CD4-positive, alpha-beta memory T cell (primary cell): ENCODE data around the gene PLVAP. TPM values are rescaled to one million over a fixed set of nuclear protein-coding genes. Genes with fewer than 3 reads are reported as not detected.

Experiments used
- CTCF ChIA-PET: fragments of 350-600 bp; sonication (Branson Sonifier 250); formaldehyde crosslinking; loops from one replicate; lab custom pipeline; 2021; ENCODE audit warnings: inconsistent platforms; ENCODE audit not compliant: partially characterized antibody; lab: Charles Lee
- POLR2A ChIA-PET: fragments of 350-600 bp; sonication (Branson Sonifier 250); formaldehyde crosslinking; loops from one replicate; lab custom pipeline; 2021; ENCODE audit not compliant: partially characterized antibody; lab: Charles Lee
- DNase-seq, 5 donors: peaks; one replicate each; pipeline versions ENCODE4 v3.0.0 to v3.0.0-alpha.2; 2020 to 2022; ENCODE audit warnings: mixed read lengths in 1 of 5
- H3K27ac ChIP-seq: one replicate; pipeline ENCODE4 v1.7.0; 2013; ENCODE audit warnings: low read depth, low read length
- H3K27me3 ChIP-seq: 2 replicates; pipeline ENCODE4 v1.7.0; 2013; ENCODE audit warnings: mild to moderate bottlenecking, low read length, moderate library complexity; ENCODE audit not compliant: insufficient read depth
- H3K36me3 ChIP-seq: 2 replicates; pipeline ENCODE4 v1.7.0; 2013; ENCODE audit warnings: mild to moderate bottlenecking, low read length, moderate library complexity; ENCODE audit not compliant: insufficient read depth
- H3K4me1 ChIP-seq: 2 replicates; pipeline ENCODE4 v1.7.0; 2013; ENCODE audit warnings: mild to moderate bottlenecking, low read length, moderate library complexity; ENCODE audit not compliant: insufficient read depth
- H3K4me3 ChIP-seq, 2 donors: one replicate each; pipeline ENCODE4 v1.7.0; 2013; ENCODE audit warnings: low read length in 2 of 2, mild to moderate bottlenecking in 1 of 2
- H3K9me3 ChIP-seq, 2 donors: one replicate each; pipeline ENCODE4 v1.7.0; 2013; ENCODE audit warnings: low read length in 2 of 2, control low read depth in 1 of 2; ENCODE audit not compliant: control insufficient read depth in 1 of 2
- H3K27ac Mint-ChIP-seq, 7 donors: one replicate each; pipeline ENCODE4 v1.8.0; 2020 to 2021; ENCODE audit warnings: mixed read lengths in 7 of 7, mild to moderate bottlenecking in 6 of 7, inconsistent platforms in 3 of 7, moderate library complexity in 3 of 7
- H3K27me3 Mint-ChIP-seq, 2 donors: one replicate each; pipeline ENCODE4 v1.8.0; 2020 to 2021; ENCODE audit warnings: mixed read lengths in 2 of 2
- H3K36me3 Mint-ChIP-seq, 2 donors: one replicate each; pipeline ENCODE4 v1.8.0; 2020 to 2021; ENCODE audit warnings: mixed read lengths in 2 of 2, inconsistent platforms in 1 of 2, mild to moderate bottlenecking in 1 of 2
- H3K4me1 Mint-ChIP-seq, 4 donors: one replicate each; pipeline ENCODE4 v1.8.0; 2020 to 2021; ENCODE audit warnings: mixed read lengths in 4 of 4, mild to moderate bottlenecking in 1 of 4
- H3K4me3 Mint-ChIP-seq, 8 donors: one replicate each; pipeline ENCODE4 v1.8.0; 2020 to 2021; ENCODE audit warnings: mixed read lengths in 8 of 8, mild to moderate bottlenecking in 7 of 8, moderate library complexity in 6 of 8, inconsistent platforms in 3 of 8
- H3K9me3 Mint-ChIP-seq, 8 donors: one replicate each; pipeline ENCODE4 v1.8.0; 2020 to 2021; ENCODE audit warnings: mixed read lengths in 8 of 8, mild to moderate bottlenecking in 5 of 8, inconsistent platforms in 3 of 8, moderate library complexity in 1 of 8
- intact Hi-C: fragments of 100-400 bp; cut with micrococcal nuclease; formaldehyde crosslinking; loops from one replicate; pipeline ENCODE4 v1.15.1; 2023
- polyA plus RNA-seq, 2 donors: library from polyadenylated mRNA; unstranded; fragments of 300-500 nt; fragmentation: Illumina TruSeq; gene quantifications; one replicate each; pipeline ENCODE4 v1.2.3, GENCODE V29; 2021
- total RNA-seq, 2 experiments: library from RNA; stranded (reverse); gene quantifications; one replicate each; pipeline ENCODE4 v1.2.3, GENCODE V29; 2021

Gene PLVAP
- total and polyA plus RNA-seq, 4 experiments from 2014 or later = 0.23 TPM; not detected in 3

GRCh38 chr19:17347361-17347760 is 29.8 kb downstream of the PLVAP start:
- CTCF ChIA-PET = interaction anchor here (0.7 to 4.0 kb wide), 6 partner anchors 12 to 118 kb away, joined by 4 to 24 read pairs (median 10); partner anchors contain the start of genes ANO8 and MVB12A
- DNase-seq = no peak

GRCh38 chr19:17346109-17346671 is 31.0 kb downstream of the PLVAP start:
- peak in 4 of 5 donors; percentile 66 to 71 (median 68) for DNase-seq
- Histone ChIP-seq H3K27me3 (no peaks in the 10 kb centered on the region), H3K9me3 (no peaks in the 10 kb centered on the region), H3K4me3 (no peak overlapping the region), H3K4me1 (no peaks in the 10 kb centered on the region), H3K27ac (no peak overlapping the region), H3K36me3 (no peaks in the 10 kb centered on the region)
- peaks cover 5 to 7% (median 6%) of the 10 kb centered on the region in 4 donors for H3K4me1 Mint-ChIP-seq
- H3K9me3 Mint-ChIP-seq = no peaks in the 10 kb centered on the region
- peak overlapping the region in 1 of 7 donors; percentile 46 for H3K27ac Mint-ChIP-seq
- H3K4me3 Mint-ChIP-seq = peak overlapping the region in 1 of 8 donors; percentile 29
- CTCF ChIA-PET = interaction anchor here (0.7 to 4.0 kb wide), 16 partner anchors 10 to 119 kb away, joined by 3 to 24 read pairs (median 4); partner anchors contain the start of genes ANO8 and DDA1
- H3K36me3 Mint-ChIP-seq = no peaks in the 10 kb centered on the region
- intact Hi-C loops = loop anchor here (1.0 kb wide), 3 partner anchors 9 to 54 kb away; partner anchors contain the start of gene GTPBP3
- peaks cover 10 to 11% of the 10 kb centered on the region in 2 donors for H3K27me3 Mint-ChIP-seq
- POLR2A ChIA-PET = interaction anchor here (1.0 kb wide), 1 partner anchor 11 kb away, joined by 4 read pairs; no protein-coding TSS in a partner anchor

More at GRCh38 chr19:17347361-17347760, 29.8 kb downstream of the PLVAP start:
- POLR2A ChIA-PET = no interaction called here
- intact Hi-C loops = no loop called here
- no peak overlapping the region for H3K4me3 ChIP-seq
- H3K27me3 ChIP-seq = no peaks in the 10 kb centered on the region
- H3K27ac ChIP-seq = no peak overlapping the region
- no peaks in the 10 kb centered on the region for H3K9me3 ChIP-seq
- no peaks in the 10 kb centered on the region for H3K36me3 ChIP-seq
- Mint-ChIP-seq H3K4me3 (no peak overlapping the region), H3K27ac (no peak overlapping the region), H3K4me1 (peaks cover 5 to 11% (median 8%) of the 10 kb centered on the region in 4 donors), H3K9me3 (no peaks in the 10 kb centered on the region), H3K36me3 (no peaks in the 10 kb centered on the region), H3K27me3 (peaks cover 10 to 16% of the 10 kb centered on the region in 2 donors)
- no peaks in the 10 kb centered on the region for H3K4me1 ChIP-seq

- H3K27ac ChIP-seq = no peak overlapping the region
- CTCF ChIA-PET = interaction anchor here (2.9 kb wide), 1 partner anchor 45 kb away, joined by 8 read pairs; no protein-coding TSS in a partner anchor
- Mint-ChIP-seq H3K9me3 (no peaks in the 10 kb centered on the region), H3K4me1 (peaks cover 10 to 27% (median 17%) of the 10 kb centered on the region in 4 donors), H3K4me3 (no peak overlapping the region), H3K36me3 (peaks cover 0 to 7% of the 10 kb centered on the region in 2 donors), H3K27me3 (no peaks in the 10 kb centered on the region), H3K27ac (no peak overlapping the region)
- no peaks in the 10 kb centered on the region for H3K36me3 ChIP-seq
- DNase-seq = no peak
- intact Hi-C loops = no loop called here
- no peaks in the 10 kb centered on the region for H3K27me3 ChIP-seq
- H3K4me1 ChIP-seq = peaks cover 16% of the 10 kb centered on the region
- POLR2A ChIA-PET = no interaction called here
- no peaks in the 10 kb centered on the region for H3K9me3 ChIP-seq
- no peak overlapping the region for H3K4me3 ChIP-seq
Observed at GRCh38 chr19:17341845-17342244, 35.3 kb downstream of the PLVAP start.

GRCh38 chr19:17341386-17341785 is 35.8 kb downstream of the PLVAP start:
- CTCF ChIA-PET = interaction anchor here (2.9 kb wide), 1 partner anchor 45 kb away, joined by 8 read pairs; no protein-coding TSS in a partner anchor
- H3K4me3 Mint-ChIP-seq = no peak overlapping the region

GRCh38 chr19:17340871-17341357 is 36.2 kb downstream of the PLVAP start:
- no peaks in the 10 kb centered on the region for H3K36me3 ChIP-seq
- H3K36me3 Mint-ChIP-seq = peaks cover 0 to 8% of the 10 kb centered on the region in 2 donors
- H3K9me3 Mint-ChIP-seq = no peaks in the 10 kb centered on the region
- no peaks in the 10 kb centered on the region for H3K9me3 ChIP-seq
- H3K27ac ChIP-seq = no peak overlapping the region
- H3K4me3 ChIP-seq = no peak overlapping the region
- H3K27ac Mint-ChIP-seq = no peak overlapping the region
- no peak for DNase-seq
- H3K27me3 Mint-ChIP-seq = no peaks in the 10 kb centered on the region
- peaks cover 20% of the 10 kb centered on the region for H3K4me1 ChIP-seq
- POLR2A ChIA-PET = no interaction called here
- intact Hi-C loops = no loop called here
- CTCF ChIA-PET = interaction anchor here (2.9 kb wide), 1 partner anchor 46 kb away, joined by 8 read pairs; no protein-coding TSS in a partner anchor
- H3K27me3 ChIP-seq = no peaks in the 10 kb centered on the region
- H3K4me3 Mint-ChIP-seq = no peak overlapping the region
- peaks cover 7 to 30% (median 16%) of the 10 kb centered on the region in 4 donors for H3K4me1 Mint-ChIP-seq

More at GRCh38 chr19:17341386-17341785, 35.8 kb downstream of the PLVAP start:
- Mint-ChIP-seq H3K36me3 (peaks cover 0 to 8% of the 10 kb centered on the region in 2 donors), H3K27ac (no peak overlapping the region), H3K9me3 (no peaks in the 10 kb centered on the region), H3K27me3 (no peaks in the 10 kb centered on the region), H3K4me1 (peaks cover 11 to 30% (median 19%) of the 10 kb centered on the region in 4 donors)
- POLR2A ChIA-PET = no interaction called here
- Histone ChIP-seq H3K4me3 (no peak overlapping the region), H3K27ac (no peak overlapping the region), H3K9me3 (no peaks in the 10 kb centered on the region), H3K4me1 (peaks cover 20% of the 10 kb centered on the region), H3K36me3 (no peaks in the 10 kb centered on the region), H3K27me3 (no peaks in the 10 kb centered on the region)
- DNase-seq = no peak
- intact Hi-C loops = no loop called here

- peaks cover 7 to 29% (median 15%) of the 10 kb centered on the region in 4 donors for H3K4me1 Mint-ChIP-seq
- Histone ChIP-seq H3K4me3 (no peak overlapping the region), H3K4me1 (peaks cover 23% of the 10 kb centered on the region), H3K36me3 (no peaks in the 10 kb centered on the region), H3K9me3 (no peaks in the 10 kb centered on the region), H3K27ac (no peak overlapping the region), H3K27me3 (no peaks in the 10 kb centered on the region)
- H3K27ac Mint-ChIP-seq = no peak overlapping the region
- POLR2A ChIA-PET = no interaction called here
- CTCF ChIA-PET = interaction anchor here (0.7 kb wide), 1 partner anchor 1239 kb away, joined by 3 read pairs; no protein-coding TSS in a partner anchor
- peak overlapping the region in 1 of 8 donors; percentile 46 for H3K4me3 Mint-ChIP-seq
- DNase-seq = no peak
- no peaks in the 10 kb centered on the region for H3K9me3 Mint-ChIP-seq
- peaks cover 0 to 8% of the 10 kb centered on the region in 2 donors for H3K36me3 Mint-ChIP-seq
- intact Hi-C loops = no loop called here
- no peaks in the 10 kb centered on the region for H3K27me3 Mint-ChIP-seq
Observed at GRCh38 chr19:17340302-17340870, 36.8 kb downstream of the PLVAP start.
